Kidney (tissue), 14 donors: Measurements from ENCODE around the gene ZNF592. TPM values are rescaled to one million over a fixed set of nuclear protein-coding genes. Genes with fewer than 3 reads are reported as not detected.
A peak's percentile ranks its signal among the peaks of the same experiment; 100 is the strongest.

ENCODE experiments used
- DNase-seq, 5 donors: peaks; one replicate each; pipeline ENCODE4 v3.0.0-alpha.2; 2013 to 2020
- FAIRE-seq: peaks from 2 replicates; lab custom pipeline; 2012; peaks lifted over from hg19 to GRCh38; lab: Jason Lieb, UNC
- H3K27ac ChIP-seq, 2 donors: one replicate each; pipeline ENCODE4 v1.7.0; 2013; ENCODE audit warnings: low read depth in 2 of 2, low read length in 2 of 2, inconsistent platforms in 1 of 2
- H3K27me3 ChIP-seq: one replicate; pipeline ENCODE4 v1.7.1; 2013; ENCODE audit warnings: low read length, inconsistent platforms; ENCODE audit not compliant: control insufficient read depth, insufficient read depth
- H3K36me3 ChIP-seq, 3 donors: one replicate each; pipeline versions ENCODE4 v1.7.0 to v1.7.1; 2013; ENCODE audit warnings: low read length in 3 of 3, control low read depth in 1 of 3, inconsistent platforms in 1 of 3; ENCODE audit not compliant: insufficient read depth in 3 of 3, control insufficient read depth in 2 of 3
- H3K4me1 ChIP-seq, 3 donors: one replicate each; pipeline versions ENCODE4 v1.7.0 to v1.7.1; 2013; ENCODE audit warnings: low read length in 3 of 3, inconsistent platforms in 1 of 3, low read depth in 1 of 3; ENCODE audit not compliant: control insufficient read depth in 2 of 3, insufficient read depth in 2 of 3
- H3K4me3 ChIP-seq, 3 donors: one replicate each; pipeline versions ENCODE4 v1.7.0 to v1.8.1; 2013; ENCODE audit warnings: low read length in 3 of 3, control low read depth in 1 of 3, inconsistent platforms in 1 of 3
- H3K9ac ChIP-seq, 3 donors: one replicate each; pipeline versions ENCODE4 v1.7.0 to v1.7.1; 2013; ENCODE audit warnings: low read length in 3 of 3, control low read depth in 1 of 3, inconsistent platforms in 1 of 3
- H3K9me3 ChIP-seq, 3 donors: one replicate each; pipeline versions ENCODE4 v1.7.0 to v1.7.1; 2013; ENCODE audit warnings: low read length in 3 of 3, control low read depth in 1 of 3, inconsistent platforms in 1 of 3; ENCODE audit not compliant: control insufficient read depth in 2 of 3, insufficient read depth in 1 of 3
- CTCF ChIP-seq: IDR thresholded peaks from 3 replicates; pipeline ENCODE4 v1.5.1; 2012; ENCODE audit warnings: mild to moderate bottlenecking, moderate library complexity, borderline replicate concordance; ENCODE audit not compliant: insufficient read depth; ENCODE audit errors: extremely low read depth
- intact Hi-C: fragments of 100-400 bp; cut with DNase I; formaldehyde crosslinking; loops from one replicate; pipeline ENCODE4 v1.11.1; 2022
- polyA plus RNA-seq: library from polyadenylated mRNA; stranded (reverse); fragments of 350-450 nt; fragmentation: Illumina TruSeq; extraction: RNeasy Lipid Tissue Mini Kit (QIAGEN cat#74804); gene quantifications from one replicate; pipeline ENCODE4 v1.2.3, GENCODE V29; 2014; ENCODE audit warnings: low read depth, low replicate concordance; ENCODE audit not compliant: insufficient read depth
- total RNA-seq: library from RNA; stranded (reverse); fragmentation: NEBNext Ultra II Directional; extraction: Animal tissue kit (Norgen Biotek cat#: 25700); gene quantifications from one replicate; pipeline ENCODE4 v1.2.1, GENCODE V29; 2021
- donor health status: control.
- donor health status: control.
- donor health status: control.
- donor health status: control.
- donor health status: control.
- donor health status: DM: yes; HTN: yes; CAD: no.
- donor health status: Normal renal cell carcinoma (clear cell type).

ZNF592 gene
- total and polyA plus RNA-seq, 2 donors from 2014 or later = 6.9 to 31.6 TPM

GRCh38 chr15:84852212-84852611 lies 103.8 kb downstream of the ZNF592 start:
- Histone ChIP-seq H3K4me3 (no peak overlapping the region), H3K36me3 (peaks cover 0 to 3% (median 0%) of the 10 kb centered on the region in 3 donors), H3K27me3 (no peaks in the 10 kb centered on the region), H3K27ac (peak overlapping the region in 1 of 2 donors; percentile 81), H3K9me3 (no peaks in the 10 kb centered on the region), H3K9ac (no peak overlapping the region), H3K4me1 (peaks cover 0 to 9% (median 0%) of the 10 kb centered on the region in 3 donors)
- no peak for TF ChIP-seq CTCF
- FAIRE-seq (no peak), DNase-seq (no peak)
- intact Hi-C loops = no loop called here

- intact Hi-C loops = no loop called here
- Histone ChIP-seq H3K27ac (no peak overlapping the region), H3K9me3 (no peaks in the 10 kb centered on the region), H3K9ac (no peak overlapping the region), H3K4me3 (no peak overlapping the region), H3K4me1 (peaks cover 0 to 9% (median 0%) of the 10 kb centered on the region in 3 donors), H3K36me3 (peaks cover 0 to 3% (median 0%) of the 10 kb centered on the region in 3 donors), H3K27me3 (no peaks in the 10 kb centered on the region)
- no peak for TF ChIP-seq CTCF
- no peak for FAIRE-seq
- DNase-seq = peak in 1 of 5 donors; percentile 24
Observed at GRCh38 chr15:84855136-84855535, 106.7 kb downstream of the ZNF592 start.

GRCh38 chr15:84855765-84856164 lies 107.4 kb downstream of the ZNF592 start:
- Histone ChIP-seq H3K9me3 (no peaks in the 10 kb centered on the region), H3K27ac (no peak overlapping the region), H3K4me1 (peaks cover 0 to 9% (median 0%) of the 10 kb centered on the region in 3 donors), H3K9ac (no peak overlapping the region), H3K27me3 (no peaks in the 10 kb centered on the region), H3K36me3 (peaks cover 0 to 3% (median 0%) of the 10 kb centered on the region in 3 donors), H3K4me3 (no peak overlapping the region)
- no peak for TF ChIP-seq CTCF
- DNase-seq = no peak
- no peak for FAIRE-seq
- intact Hi-C loops = no loop called here

Other genes starting within 250 kb of the ZNF592 start
- gene ZSCAN2, start 147.6 kb upstream of the ZNF592 start, total RNA-seq = 10.3 TPM
- gene ZSCAN2, start 147.6 kb upstream of the ZNF592 start, polyA plus RNA-seq = 11.4 TPM
- gene WDR73, start 94.3 kb upstream of the ZNF592 start, total RNA-seq = 39.2 TPM
- 26.2 TPM for gene WDR73, start 94.3 kb upstream of the ZNF592 start, polyA plus RNA-seq
- gene NMB, start 90.4 kb upstream of the ZNF592 start, total RNA-seq = 11.8 TPM
- 19.7 TPM for gene NMB, start 90.4 kb upstream of the ZNF592 start, polyA plus RNA-seq
- 147 TPM for gene SEC11A, start 32.5 kb upstream of the ZNF592 start, total RNA-seq
- 161 TPM for gene SEC11A, start 32.5 kb upstream of the ZNF592 start, polyA plus RNA-seq
- gene ALPK3, start 68.8 kb downstream of the ZNF592 start, total RNA-seq = 20.2 TPM
- 3.1 TPM for gene ALPK3, start 68.8 kb downstream of the ZNF592 start, polyA plus RNA-seq
- gene SLC28A1, start 136.1 kb downstream of the ZNF592 start, total RNA-seq = 12.8 TPM
- gene SLC28A1, start 136.1 kb downstream of the ZNF592 start, polyA plus RNA-seq = 51.2 TPM
- gene PDE8A, start 233.3 kb downstream of the ZNF592 start, total RNA-seq = 37.5 TPM
- gene PDE8A, start 233.3 kb downstream of the ZNF592 start, polyA plus RNA-seq = 20.3 TPM